ENCODE measurements around the gene C19orf67. TPM values are rescaled to one million over a fixed set of nuclear protein-coding genes. Genes with fewer than 3 reads are reported as not detected.
A peak's percentile ranks its signal among the peaks of the same experiment; 100 is the strongest.

The C19orf67 gene
- total RNA-seq (1 to 10 TPM in 1 of 7 donors, not detected in 6; 4.9 TPM), polyA plus RNA-seq (not detected)
- long read RNA-seq, donor 1, result 0 reads
- long read RNA-seq, donor 2, result 0 reads

DNA sequence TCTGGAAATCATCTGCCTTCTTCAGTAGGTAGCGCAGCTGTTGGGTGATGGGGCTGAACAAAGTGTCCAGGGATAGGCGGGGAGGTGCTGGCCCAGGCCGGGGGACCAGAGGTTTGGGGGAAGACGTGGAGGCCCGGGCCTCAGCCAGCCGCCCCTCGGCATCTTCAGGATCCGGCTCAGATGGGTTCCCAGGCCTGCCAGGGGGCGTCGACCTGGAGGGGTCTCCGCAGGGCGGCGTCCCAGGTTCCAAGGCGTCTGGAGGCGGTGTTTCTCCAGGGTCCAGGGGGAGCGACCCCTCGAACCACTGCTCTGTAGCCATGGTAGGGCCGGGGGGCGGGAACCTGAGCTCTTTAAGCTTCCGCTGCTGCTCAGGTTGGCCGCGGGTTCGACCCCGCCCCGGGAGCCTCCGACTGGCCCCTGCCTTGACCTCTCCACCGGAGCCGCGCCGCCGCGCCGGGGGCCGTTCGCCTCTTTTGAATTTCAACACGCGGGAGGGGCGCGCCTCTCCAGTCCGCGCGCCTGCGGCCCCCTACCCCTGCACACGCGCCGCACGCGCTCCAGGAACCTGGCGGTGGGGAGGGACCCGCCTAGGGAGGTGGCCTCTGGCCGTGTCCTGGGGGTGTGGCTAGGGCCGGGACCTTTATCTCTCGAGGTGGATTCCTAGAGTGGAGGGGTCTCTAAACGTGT lies at the start of gene C19orf67:
C19orf67 (minus strand) TSS at position 475 of the 687 bp plus-strand sequence; CDS start at position 319, 156 bp downstream.
- no peak for DNase-seq
- intact Hi-C loops (cut with DNase I; ENCODE audit: low total_unique reads), result loop anchor here (10.0 kb wide), 1 partner anchor 49 kb away; the partner anchor contains the start of gene ASF1B
- H3K36me3 ChIP-seq, result peaks cover 0 to 20% (median 6%) of the 10 kb centered on the region in 6 donors
- H3K4me1 ChIP-seq, result peaks cover 9 to 44% (median 29%) of the 10 kb centered on the region in 6 donors
- no peaks in the 10 kb centered on the region for H3K27me3 ChIP-seq (replicated peaks in 1 of 7)
- TF ChIP-seq POLR2A (IDR thresholded peaks at IDR 0.05) (no peak), POLR2AphosphoS5 (IDR thresholded peaks at IDR 0.05) (no peak)
- TF ChIP-seq, protein P1, sequence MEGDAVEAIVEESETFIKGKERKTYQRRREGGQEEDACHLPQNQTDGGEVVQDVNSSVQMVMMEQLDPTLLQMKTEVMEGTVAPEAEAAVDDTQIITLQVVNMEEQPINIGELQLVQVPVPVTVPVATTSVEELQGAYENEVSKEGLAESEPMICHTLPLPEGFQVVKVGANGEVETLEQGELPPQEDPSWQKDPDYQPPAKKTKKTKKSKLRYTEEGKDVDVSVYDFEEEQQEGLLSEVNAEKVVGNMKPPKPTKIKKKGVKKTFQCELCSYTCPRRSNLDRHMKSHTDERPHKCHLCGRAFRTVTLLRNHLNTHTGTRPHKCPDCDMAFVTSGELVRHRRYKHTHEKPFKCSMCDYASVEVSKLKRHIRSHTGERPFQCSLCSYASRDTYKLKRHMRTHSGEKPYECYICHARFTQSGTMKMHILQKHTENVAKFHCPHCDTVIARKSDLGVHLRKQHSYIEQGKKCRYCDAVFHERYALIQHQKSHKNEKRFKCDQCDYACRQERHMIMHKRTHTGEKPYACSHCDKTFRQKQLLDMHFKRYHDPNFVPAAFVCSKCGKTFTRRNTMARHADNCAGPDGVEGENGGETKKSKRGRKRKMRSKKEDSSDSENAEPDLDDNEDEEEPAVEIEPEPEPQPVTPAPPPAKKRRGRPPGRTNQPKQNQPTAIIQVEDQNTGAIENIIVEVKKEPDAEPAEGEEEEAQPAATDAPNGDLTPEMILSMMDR (IDR thresholded peaks at IDR 0.05 in 8 of 11, conservative IDR thresholded peaks at IDR 0.05 in 3 of 11), result no peak
- WGBS, 5 donors, result 80 to 90% (median 86%) methylated on average over 40 to 54 of the region's 54 CpGs
- H3K27ac ChIP-seq, result no peak within 1 kb of the TSS
- no peaks in the 10 kb centered on the region for H3K9me3 ChIP-seq
- no peak within 1 kb of the TSS for H3K4me3 ChIP-seq

- Histone ChIP-seq H3K4me3 (peak overlapping the region in 4 of 8 donors; percentile 66 to 93 (median 77)), H3K9me3 (no peaks in the 10 kb centered on the region), H3K27me3 (replicated peaks in 1 of 7) (no peaks in the 10 kb centered on the region), H3K27ac (peak overlapping the region in 1 of 8 donors; percentile 99), H3K36me3 (peaks cover 0 to 3% (median 0%) of the 10 kb centered on the region in 6 donors), H3K4me1 (peaks cover 17 to 64% (median 48%) of the 10 kb centered on the region in 6 donors)
- 37 to 55% (median 46%) methylated on average over 6 of the region's 6 CpGs for WGBS, 5 donors
- TF ChIP-seq, protein P1 (IDR thresholded peaks at IDR 0.05 in 8 of 11, conservative IDR thresholded peaks at IDR 0.05 in 3 of 11), result no peak
- TF ChIP-seq POLR2A (IDR thresholded peaks at IDR 0.05) (no peak), POLR2AphosphoS5 (IDR thresholded peaks at IDR 0.05) (no peak)
- intact Hi-C loops (cut with DNase I; ENCODE audit: low total_unique reads), result loop anchor here (10.0 kb wide), 1 partner anchor 51 kb away; the partner anchor contains the start of gene C19orf67
- no peak for DNase-seq
Observed at GRCh38 chr19:14135355-14135754, 49.8 kb upstream of the C19orf67 start.

- Histone ChIP-seq H3K27me3 (replicated peaks in 1 of 7) (no peaks in the 10 kb centered on the region), H3K27ac (peak overlapping the region; percentile 17 to 91 (median 83)), H3K9me3 (no peaks in the 10 kb centered on the region), H3K4me3 (peak overlapping the region in 1 of 8 donors; percentile 16), H3K36me3 (peaks cover 0 to 14% (median 0%) of the 10 kb centered on the region in 6 donors), H3K4me1 (peaks cover 6 to 51% (median 37%) of the 10 kb centered on the region in 6 donors)
- WGBS, 5 donors, result 22 to 59% (median 39%) methylated on average over 4 of the region's 4 CpGs
- TF ChIP-seq POLR2A (IDR thresholded peaks at IDR 0.05) (no peak), POLR2AphosphoS5 (IDR thresholded peaks at IDR 0.05) (peak in 2 of 3 donors; percentile 18 to 69)
- TF ChIP-seq, protein P1 (IDR thresholded peaks at IDR 0.05 in 8 of 11, conservative IDR thresholded peaks at IDR 0.05 in 3 of 11), result no peak
- DNase-seq, result no peak
- intact Hi-C loops (cut with DNase I; ENCODE audit: low total_unique reads), result no loop called here
Observed at GRCh38 chr19:14127929-14128509, 42.4 kb upstream of the C19orf67 start.

DNA sequence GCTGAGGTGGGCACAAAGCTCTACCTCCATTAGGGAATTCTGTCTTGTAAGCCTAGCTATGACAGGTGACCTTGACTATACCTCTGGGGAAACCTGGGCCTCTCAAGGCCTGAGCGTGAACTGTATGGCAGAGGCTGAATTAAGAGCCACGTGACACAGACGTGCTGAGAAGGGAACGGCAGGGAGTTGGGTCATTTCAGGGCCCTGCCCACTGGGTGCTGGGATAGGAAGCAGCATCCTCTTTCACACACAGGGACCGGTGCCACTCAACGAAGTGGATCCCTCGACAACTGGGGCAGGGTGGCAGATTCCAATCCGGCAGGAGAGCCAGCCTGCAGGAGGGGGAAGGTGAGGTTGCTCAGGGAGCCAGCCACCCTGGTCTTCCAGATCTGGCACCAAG lies 41.6 kb upstream of the C19orf67 start:
- Histone ChIP-seq H3K27me3 (replicated peaks in 1 of 7) (no peaks in the 10 kb centered on the region), H3K27ac (peak overlapping the region in 7 of 8 donors; percentile 79 to 91 (median 84)), H3K9me3 (no peaks in the 10 kb centered on the region), H3K4me1 (peaks cover 6 to 51% (median 37%) of the 10 kb centered on the region in 6 donors), H3K4me3 (peak overlapping the region in 1 of 8 donors; percentile 16), H3K36me3 (peaks cover 0 to 14% (median 0%) of the 10 kb centered on the region in 6 donors)
- TF ChIP-seq, protein P1 (IDR thresholded peaks at IDR 0.05 in 8 of 11, conservative IDR thresholded peaks at IDR 0.05 in 3 of 11), result no peak
- peak in 2 of 3 donors; percentile 62 to 65 for TF ChIP-seq POLR2AphosphoS5 (IDR thresholded peaks at IDR 0.05)
- TF ChIP-seq POLR2A (IDR thresholded peaks at IDR 0.05), result no peak
- 60 to 81% (median 75%) methylated on average over 8 of the region's 8 CpGs for WGBS, 5 donors
- intact Hi-C loops (cut with DNase I; ENCODE audit: low total_unique reads), result no loop called here
- peak; percentile 82 for DNase-seq

All from spleen (tissue), 13 donors.